Measurements from ENCODE around the gene PDLIM7. TPM values are rescaled to one million over a fixed set of nuclear protein-coding genes. Genes with fewer than 3 reads are reported as not detected.

Gene PDLIM7
- total RNA-seq, 1 donor from 2014 or later: 113 TPM

DNA sequence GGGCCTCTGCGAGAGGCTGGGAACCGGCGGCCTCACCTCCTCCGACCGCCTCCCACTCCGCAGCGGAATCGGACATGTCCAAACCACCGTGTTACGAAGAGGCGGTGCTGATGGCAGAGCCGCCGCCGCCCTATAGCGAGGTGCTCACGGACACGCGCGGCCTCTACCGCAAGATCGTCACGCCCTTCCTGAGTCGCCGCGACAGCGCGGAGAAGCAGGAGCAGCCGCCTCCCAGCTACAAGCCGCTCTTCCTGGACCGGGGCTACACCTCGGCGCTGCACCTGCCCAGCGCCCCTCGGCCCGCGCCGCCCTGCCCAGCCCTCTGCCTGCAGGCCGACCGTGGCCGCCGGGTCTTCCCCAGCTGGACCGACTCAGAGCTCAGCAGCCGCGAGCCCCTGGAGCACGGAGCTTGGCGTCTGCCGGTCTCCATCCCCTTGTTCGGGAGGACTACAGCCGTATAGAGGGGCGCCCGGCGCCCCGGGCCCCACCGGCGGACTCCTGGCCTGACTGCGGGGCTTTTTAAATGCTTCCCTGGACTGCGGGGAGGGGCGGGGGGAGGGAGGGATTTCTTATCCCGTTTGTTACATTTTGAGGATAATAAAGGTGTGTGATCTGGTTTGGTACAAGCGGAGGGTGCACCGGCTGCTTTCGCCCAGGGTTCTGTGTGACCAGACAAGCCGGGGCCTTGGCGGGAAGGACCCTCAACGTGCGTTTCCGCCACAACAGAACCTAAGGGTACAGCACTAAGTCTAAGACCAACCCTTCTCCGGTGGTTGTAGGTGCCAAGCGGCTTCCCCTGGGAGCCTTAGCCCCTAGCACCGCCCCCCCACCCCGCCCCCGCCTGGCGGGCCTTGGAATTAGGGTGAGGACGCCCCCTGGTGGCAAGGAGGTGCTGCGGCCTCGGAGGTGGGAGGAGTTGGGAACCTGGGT, 41.5 kb downstream of the PDLIM7 start:
- no peaks in the 10 kb centered on the region for H3K27me3 Mint-ChIP-seq
- peak; percentile 97 for DNase-seq (ENCODE audit: low spot score, unreplicated experiment)
- peak overlapping the region; percentile 96 for H3K27ac Mint-ChIP-seq
- peak overlapping the region; percentile 78 for H3K4me3 Mint-ChIP-seq (ENCODE audit: low read depth)
- H3K36me3 Mint-ChIP-seq (ENCODE audit: insufficient read depth): peaks cover 8% of the 10 kb centered on the region
- H3K4me1 Mint-ChIP-seq (ENCODE audit: low read depth): peaks cover 10% of the 10 kb centered on the region
- TF ChIP-seq, protein P1, sequence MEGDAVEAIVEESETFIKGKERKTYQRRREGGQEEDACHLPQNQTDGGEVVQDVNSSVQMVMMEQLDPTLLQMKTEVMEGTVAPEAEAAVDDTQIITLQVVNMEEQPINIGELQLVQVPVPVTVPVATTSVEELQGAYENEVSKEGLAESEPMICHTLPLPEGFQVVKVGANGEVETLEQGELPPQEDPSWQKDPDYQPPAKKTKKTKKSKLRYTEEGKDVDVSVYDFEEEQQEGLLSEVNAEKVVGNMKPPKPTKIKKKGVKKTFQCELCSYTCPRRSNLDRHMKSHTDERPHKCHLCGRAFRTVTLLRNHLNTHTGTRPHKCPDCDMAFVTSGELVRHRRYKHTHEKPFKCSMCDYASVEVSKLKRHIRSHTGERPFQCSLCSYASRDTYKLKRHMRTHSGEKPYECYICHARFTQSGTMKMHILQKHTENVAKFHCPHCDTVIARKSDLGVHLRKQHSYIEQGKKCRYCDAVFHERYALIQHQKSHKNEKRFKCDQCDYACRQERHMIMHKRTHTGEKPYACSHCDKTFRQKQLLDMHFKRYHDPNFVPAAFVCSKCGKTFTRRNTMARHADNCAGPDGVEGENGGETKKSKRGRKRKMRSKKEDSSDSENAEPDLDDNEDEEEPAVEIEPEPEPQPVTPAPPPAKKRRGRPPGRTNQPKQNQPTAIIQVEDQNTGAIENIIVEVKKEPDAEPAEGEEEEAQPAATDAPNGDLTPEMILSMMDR (IDR thresholded peaks at IDR 0.05; ENCODE audit: unreplicated experiment): peak; percentile 95
- no peaks in the 10 kb centered on the region for H3K9me3 Mint-ChIP-seq (ENCODE audit: low read depth)

- Mint-ChIP-seq H3K4me3 (ENCODE audit: low read depth) (peak overlapping the region; percentile 78), H3K36me3 (ENCODE audit: insufficient read depth) (peaks cover 8% of the 10 kb centered on the region), H3K27me3 (no peaks in the 10 kb centered on the region), H3K27ac (peak overlapping the region; percentile 84), H3K4me1 (ENCODE audit: low read depth) (peaks cover 10% of the 10 kb centered on the region), H3K9me3 (ENCODE audit: low read depth) (no peaks in the 10 kb centered on the region)
- DNase-seq (ENCODE audit: low spot score, unreplicated experiment): peak; percentile 94
- TF ChIP-seq, protein P1 (IDR thresholded peaks at IDR 0.05; ENCODE audit: unreplicated experiment): peak; percentile 87
These were observed 42.3 kb downstream of the PDLIM7 start for GRCh38 chr5:177455036-177455660.

GRCh38 chr5:177454397-177455035, 42.9 kb downstream of the PDLIM7 start:
- H3K36me3 Mint-ChIP-seq (ENCODE audit: insufficient read depth): peaks cover 8% of the 10 kb centered on the region
- H3K9me3 Mint-ChIP-seq (ENCODE audit: low read depth): no peaks in the 10 kb centered on the region
- peak overlapping the region; percentile 78 for H3K4me3 Mint-ChIP-seq (ENCODE audit: low read depth)
- DNase-seq (ENCODE audit: low spot score, unreplicated experiment): peak; percentile 94
- TF ChIP-seq, protein P1 (IDR thresholded peaks at IDR 0.05; ENCODE audit: unreplicated experiment): peak; percentile 88
- no peak overlapping the region for H3K27ac Mint-ChIP-seq
- H3K4me1 Mint-ChIP-seq (ENCODE audit: low read depth): peaks cover 10% of the 10 kb centered on the region
- H3K27me3 Mint-ChIP-seq: no peaks in the 10 kb centered on the region

DNA sequence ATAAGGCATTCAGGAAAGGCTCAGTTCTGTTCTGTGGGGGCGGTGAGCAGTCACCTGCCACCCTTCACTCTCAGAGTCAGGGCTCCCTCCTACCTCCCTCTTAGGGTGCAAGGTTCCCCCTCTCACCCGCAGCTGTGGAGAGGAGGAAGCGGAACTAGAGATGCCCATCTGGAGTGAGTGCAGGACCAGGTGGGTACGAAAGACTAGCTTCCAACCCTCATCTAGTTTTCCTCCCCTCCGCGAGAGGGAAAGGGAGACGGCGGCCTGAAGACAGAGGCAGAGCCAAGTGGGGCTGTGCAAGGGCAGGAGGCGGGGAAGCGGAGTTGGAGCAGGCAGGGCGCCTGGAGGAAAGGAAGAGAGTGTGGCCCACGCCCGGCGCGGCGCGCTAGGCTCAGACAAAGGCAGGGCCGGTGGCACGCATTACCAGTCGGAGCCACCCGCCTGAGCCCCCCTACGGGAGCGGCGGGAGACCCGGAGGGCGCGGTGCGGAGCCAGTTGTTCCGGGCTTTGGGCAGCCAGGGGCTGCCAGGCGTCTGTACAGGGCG, 43.5 kb downstream of the PDLIM7 start:
- no peaks in the 10 kb centered on the region for H3K27me3 Mint-ChIP-seq
- peak; percentile 45 for DNase-seq (ENCODE audit: low spot score, unreplicated experiment)
- TF ChIP-seq, protein P1 (IDR thresholded peaks at IDR 0.05; ENCODE audit: unreplicated experiment): no peak
- H3K4me3 Mint-ChIP-seq (ENCODE audit: low read depth): peak overlapping the region; percentile 74
- peak overlapping the region; percentile 93 for H3K27ac Mint-ChIP-seq
- H3K36me3 Mint-ChIP-seq (ENCODE audit: insufficient read depth): peaks cover 8% of the 10 kb centered on the region
- H3K4me1 Mint-ChIP-seq (ENCODE audit: low read depth): peaks cover 10% of the 10 kb centered on the region
- no peaks in the 10 kb centered on the region for H3K9me3 Mint-ChIP-seq (ENCODE audit: low read depth)

Data from progenitor cell of endocrine pancreas (in vitro differentiated cells).